ENCODE data around the gene EFNB2.

Gene EFNB2

GRCh38 chr13:106499113-106499512, 36.3 kb downstream of the EFNB2 start:
- no peak for FAIRE-seq

- FAIRE-seq, result no peak
Measured at GRCh38 chr13:106498571-106498970, 36.9 kb downstream of the EFNB2 start.

- FAIRE-seq, result no peak
Measured at GRCh38 chr13:106498158-106498557, 37.3 kb downstream of the EFNB2 start.

- FAIRE-seq, result no peak
Measured at GRCh38 chr13:106497079-106497478, 38.4 kb downstream of the EFNB2 start.

GRCh38 chr13:106496072-106496997, 39.1 kb downstream of the EFNB2 start:
- no peak for FAIRE-seq

GRCh38 chr13:106494936-106495335, 40.5 kb downstream of the EFNB2 start:
- FAIRE-seq, result no peak

GRCh38 chr13:106494506-106494905, 41.0 kb downstream of the EFNB2 start:
- no peak for FAIRE-seq

- no peak for FAIRE-seq
Measured at GRCh38 chr13:106493533-106494220, 41.8 kb downstream of the EFNB2 start.

GRCh38 chr13:106492588-106493475, 42.6 kb downstream of the EFNB2 start:
- no peak for FAIRE-seq

GRCh38 chr13:106491928-106492587, 43.4 kb downstream of the EFNB2 start:
- no peak for FAIRE-seq

GRCh38 chr13:106491463-106491862, 44.0 kb downstream of the EFNB2 start:
- FAIRE-seq, result no peak

GRCh38 chr13:106490569-106491321, 44.7 kb downstream of the EFNB2 start:
- FAIRE-seq, result no peak

GRCh38 chr13:106489849-106490568, 45.5 kb downstream of the EFNB2 start:
- FAIRE-seq, result no peak

- no peak for FAIRE-seq
Measured at GRCh38 chr13:106488686-106489085, 46.8 kb downstream of the EFNB2 start.

- FAIRE-seq, result no peak
Measured at GRCh38 chr13:106488076-106488475, 47.4 kb downstream of the EFNB2 start.

GRCh38 chr13:106487129-106487528, 48.3 kb downstream of the EFNB2 start:
- no peak for FAIRE-seq

GRCh38 chr13:106486287-106486686, 49.2 kb downstream of the EFNB2 start:
- no peak for FAIRE-seq

- FAIRE-seq, result no peak
Measured at GRCh38 chr13:106484537-106485193, 50.8 kb downstream of the EFNB2 start.

GRCh38 chr13:106484084-106484483, 51.4 kb downstream of the EFNB2 start:
- no peak for FAIRE-seq

GRCh38 chr13:106481919-106482318, 53.5 kb downstream of the EFNB2 start:
- no peak for FAIRE-seq

All from endometrium (tissue), 2 donors.